ENCODE measurements around the gene SMARCA2.

The SMARCA2 gene

GRCh38 chr9:2085716-2086115 is 70.6 kb downstream of the SMARCA2 start:
- Histone ChIP-seq H3K36me3 (ENCODE audit: low read length) (no peaks in the 10 kb centered on the region), H3K9me2 (replicated peaks; ENCODE audit: insufficient read depth, low read length) (no peaks in the 10 kb centered on the region), H3K27me3 (ENCODE audit: low read length) (no peaks in the 10 kb centered on the region), H3K4me2 (ENCODE audit: low read depth, low read length, poor library complexity, severe bottlenecking) (no peak overlapping the region), H3F3A (ENCODE audit: insufficient read depth) (no peaks in the 10 kb centered on the region), H3K9me3 (ENCODE audit: insufficient read depth, low read length) (no peaks in the 10 kb centered on the region), H3K79me2 (ENCODE audit: insufficient read depth, low read length) (no peaks in the 10 kb centered on the region), H3K4me3 (ENCODE audit: insufficient read depth, low read length, poor library complexity, severe bottlenecking) (no peak overlapping the region), H4K20me1 (ENCODE audit: low read depth, low read length) (no peaks in the 10 kb centered on the region), H3K9ac (ENCODE audit: low read length) (no peak overlapping the region), H2AFZ (ENCODE audit: low read depth, low read length, severe bottlenecking) (no peak overlapping the region), H3K27ac (ENCODE audit: low read depth, low read length) (no peak overlapping the region)
- TF ChIP-seq EZH2phosphoT487 (conservative IDR thresholded peaks at IDR 0.05; ENCODE audit: low read length) (no peak), CTCF (IDR thresholded peaks at IDR 0.05; ENCODE audit: insufficient read depth, low read length, poor library complexity, severe bottlenecking) (no peak)

- no peak overlapping the region for H3K27ac ChIP-seq (ENCODE audit: low read depth, low read length)
- no peak overlapping the region for H3K4me2 ChIP-seq (ENCODE audit: low read depth, low read length, poor library complexity, severe bottlenecking)
- H3K9ac ChIP-seq (ENCODE audit: low read length) = no peak overlapping the region
- no peak overlapping the region for H3K4me3 ChIP-seq (ENCODE audit: insufficient read depth, low read length, poor library complexity, severe bottlenecking)
- H3K9me2 ChIP-seq (replicated peaks; ENCODE audit: insufficient read depth, low read length) = no peaks in the 10 kb centered on the region
- H3K9me3 ChIP-seq (ENCODE audit: insufficient read depth, low read length) = no peaks in the 10 kb centered on the region
- no peaks in the 10 kb centered on the region for H3F3A ChIP-seq (ENCODE audit: insufficient read depth)
- no peaks in the 10 kb centered on the region for H3K27me3 ChIP-seq (ENCODE audit: low read length)
- H2AFZ ChIP-seq (ENCODE audit: low read depth, low read length, severe bottlenecking) = no peak overlapping the region
- H3K79me2 ChIP-seq (ENCODE audit: insufficient read depth, low read length) = no peaks in the 10 kb centered on the region
- no peak for TF ChIP-seq CTCF (IDR thresholded peaks at IDR 0.05; ENCODE audit: insufficient read depth, low read length, poor library complexity, severe bottlenecking)
- no peak for TF ChIP-seq EZH2phosphoT487 (conservative IDR thresholded peaks at IDR 0.05; ENCODE audit: low read length)
- no peaks in the 10 kb centered on the region for H3K36me3 ChIP-seq (ENCODE audit: low read length)
- no peaks in the 10 kb centered on the region for H4K20me1 ChIP-seq (ENCODE audit: low read depth, low read length)
These were observed 71.0 kb downstream of the SMARCA2 start for GRCh38 chr9:2086116-2086515.

GRCh38 chr9:2086971-2087370 is 71.8 kb downstream of the SMARCA2 start:
- no peaks in the 10 kb centered on the region for H3K9me3 ChIP-seq (ENCODE audit: insufficient read depth, low read length)
- no peaks in the 10 kb centered on the region for H3K27me3 ChIP-seq (ENCODE audit: low read length)
- no peaks in the 10 kb centered on the region for H4K20me1 ChIP-seq (ENCODE audit: low read depth, low read length)
- no peaks in the 10 kb centered on the region for H3F3A ChIP-seq (ENCODE audit: insufficient read depth)
- H3K4me2 ChIP-seq (ENCODE audit: low read depth, low read length, poor library complexity, severe bottlenecking) = no peak overlapping the region
- H3K36me3 ChIP-seq (ENCODE audit: low read length) = no peaks in the 10 kb centered on the region
- H3K4me3 ChIP-seq (ENCODE audit: insufficient read depth, low read length, poor library complexity, severe bottlenecking) = no peak overlapping the region
- no peak overlapping the region for H2AFZ ChIP-seq (ENCODE audit: low read depth, low read length, severe bottlenecking)
- H3K9ac ChIP-seq (ENCODE audit: low read length) = no peak overlapping the region
- no peak for TF ChIP-seq EZH2phosphoT487 (conservative IDR thresholded peaks at IDR 0.05; ENCODE audit: low read length)
- no peak for TF ChIP-seq CTCF (IDR thresholded peaks at IDR 0.05; ENCODE audit: insufficient read depth, low read length, poor library complexity, severe bottlenecking)
- H3K79me2 ChIP-seq (ENCODE audit: insufficient read depth, low read length) = no peaks in the 10 kb centered on the region
- H3K27ac ChIP-seq (ENCODE audit: low read depth, low read length) = no peak overlapping the region
- H3K9me2 ChIP-seq (replicated peaks; ENCODE audit: insufficient read depth, low read length) = no peaks in the 10 kb centered on the region

Measured in SU-DHL-6 (cell line).